Activated naive CD8-positive, alpha-beta T cell treated with anti-CD3 and anti-CD28 coated beads, Interleukin-2, amount 50 U/mL, for 16 hours (primary cell): ENCODE measurements around the gene HNRNPK.

Source experiments
- DNase-seq: peaks from one replicate; pipeline ENCODE4 v3.0.0-alpha.2; 2020; ENCODE audit warnings: low read depth, low spot score

HNRNPK gene

GRCh38 chr9:83934569-83935275, 45.3 kb downstream of the HNRNPK start:
- no peak for DNase-seq

- DNase-seq, result no peak
Measured at GRCh38 chr9:83933790-83934189, 46.2 kb downstream of the HNRNPK start.

GRCh38 chr9:83932851-83933250, 47.2 kb downstream of the HNRNPK start:
- no peak for DNase-seq

- no peak for DNase-seq
Measured at GRCh38 chr9:83932011-83932410, 48.0 kb downstream of the HNRNPK start.

- no peak for DNase-seq
Measured at GRCh38 chr9:83930881-83931280, 49.1 kb downstream of the HNRNPK start.

- DNase-seq, result no peak
Measured at GRCh38 chr9:83927591-83927990, 52.4 kb downstream of the HNRNPK start.

GRCh38 chr9:83920927-83921707, 58.9 kb downstream of the HNRNPK start, which contains the start of gene KIF27:
KIF27 (minus strand) TSS chr9:83921432; CDS start chr9:83915591, 5,841 bp downstream.
- DNase-seq, result peak; percentile 92

DNA sequence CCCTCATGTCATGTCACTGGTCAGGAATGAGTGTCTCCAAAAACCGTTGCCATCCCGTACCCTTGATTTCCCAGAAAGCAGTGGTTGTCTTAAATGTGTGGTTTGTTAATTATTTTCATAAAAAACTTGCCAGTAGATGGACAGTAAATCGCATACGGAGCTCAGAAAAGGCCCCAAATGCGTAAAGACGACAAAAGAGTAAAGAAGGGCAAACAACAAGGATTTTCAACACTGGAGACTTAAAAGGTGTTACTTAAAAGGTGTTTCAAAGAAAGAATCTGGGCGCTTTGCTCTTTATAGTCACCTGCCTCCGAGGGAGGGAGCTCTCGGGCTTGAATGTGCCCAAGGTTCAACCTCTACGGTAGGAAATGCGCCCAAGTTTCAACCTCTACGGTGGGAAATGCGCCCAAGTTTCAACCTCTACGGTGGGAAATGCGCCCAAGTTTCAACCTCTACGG, 59.5 kb downstream of the HNRNPK start:
- DNase-seq, result no peak

- DNase-seq, result no peak
Measured at GRCh38 chr9:83919111-83919510, 60.9 kb downstream of the HNRNPK start.
